ENCODE results near the gene AFG3L2.

AFG3L2 gene

GRCh38 chr18:12327510-12328178, 49.4 kb downstream of the AFG3L2 start:
- in situ Hi-C loops (cut with MboI; ENCODE audit: low sequenced_read_pairs) = no loop called here

DNA sequence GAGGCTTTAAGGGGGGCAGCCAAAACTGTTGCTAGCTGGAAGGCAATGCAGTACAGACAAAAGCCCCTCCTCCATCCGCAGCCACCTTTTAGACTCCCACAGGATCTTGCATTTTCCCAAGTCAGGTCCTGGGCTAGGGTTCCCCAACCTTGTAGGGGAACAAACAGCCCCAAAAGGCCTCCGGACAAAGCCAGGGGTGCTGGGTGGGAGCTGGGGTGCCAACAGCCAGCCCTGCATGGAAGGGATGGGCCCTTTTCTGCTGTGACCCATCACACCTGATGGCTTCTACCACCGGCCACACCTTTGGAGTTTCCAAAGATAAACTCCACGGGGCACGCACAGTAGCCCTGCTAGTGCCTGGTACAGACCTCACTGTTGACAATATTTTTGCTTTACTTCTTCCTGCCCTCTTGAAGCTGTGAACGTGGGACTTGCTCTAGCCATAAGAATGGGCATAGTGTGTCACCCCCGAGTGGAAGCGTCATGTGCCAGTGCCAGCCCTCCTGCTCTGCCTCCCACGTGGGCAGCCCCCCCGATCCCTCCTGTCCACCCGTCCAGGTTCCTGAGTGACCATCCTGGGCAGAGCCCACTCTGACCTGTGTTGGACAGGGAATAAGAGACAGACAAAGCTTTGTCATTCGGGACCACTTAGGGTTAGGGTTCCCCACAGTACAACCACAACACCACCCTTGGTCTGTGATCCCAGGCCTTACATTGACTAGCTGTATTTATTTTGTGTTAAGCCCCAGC, 50.1 kb downstream of the AFG3L2 start:
- in situ Hi-C loops (cut with MboI; ENCODE audit: low sequenced_read_pairs) = no loop called here

DNA sequence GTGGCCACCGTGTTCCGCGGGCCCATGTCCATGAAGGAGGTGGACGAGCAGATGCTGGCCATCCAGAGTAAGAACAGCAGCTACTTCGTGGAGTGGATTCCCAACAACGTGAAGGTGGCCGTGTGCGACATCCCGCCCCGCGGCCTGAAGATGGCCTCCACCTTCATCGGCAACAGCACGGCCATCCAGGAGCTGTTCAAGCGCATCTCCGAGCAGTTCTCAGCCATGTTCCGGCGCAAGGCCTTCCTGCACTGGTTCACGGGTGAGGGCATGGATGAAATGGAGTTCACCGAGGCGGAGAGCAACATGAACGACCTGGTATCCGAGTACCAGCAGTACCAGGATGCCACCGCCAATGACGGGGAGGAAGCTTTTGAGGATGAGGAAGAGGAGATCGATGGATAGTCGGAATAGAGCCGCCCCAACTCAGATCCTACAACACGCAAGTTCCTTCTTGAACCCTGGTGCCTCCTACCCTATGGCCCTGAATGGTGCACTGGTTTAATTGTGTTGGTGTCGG, 51.2 kb downstream of the AFG3L2 start:
- in situ Hi-C loops (cut with MboI; ENCODE audit: low sequenced_read_pairs) = no loop called here

DNA sequence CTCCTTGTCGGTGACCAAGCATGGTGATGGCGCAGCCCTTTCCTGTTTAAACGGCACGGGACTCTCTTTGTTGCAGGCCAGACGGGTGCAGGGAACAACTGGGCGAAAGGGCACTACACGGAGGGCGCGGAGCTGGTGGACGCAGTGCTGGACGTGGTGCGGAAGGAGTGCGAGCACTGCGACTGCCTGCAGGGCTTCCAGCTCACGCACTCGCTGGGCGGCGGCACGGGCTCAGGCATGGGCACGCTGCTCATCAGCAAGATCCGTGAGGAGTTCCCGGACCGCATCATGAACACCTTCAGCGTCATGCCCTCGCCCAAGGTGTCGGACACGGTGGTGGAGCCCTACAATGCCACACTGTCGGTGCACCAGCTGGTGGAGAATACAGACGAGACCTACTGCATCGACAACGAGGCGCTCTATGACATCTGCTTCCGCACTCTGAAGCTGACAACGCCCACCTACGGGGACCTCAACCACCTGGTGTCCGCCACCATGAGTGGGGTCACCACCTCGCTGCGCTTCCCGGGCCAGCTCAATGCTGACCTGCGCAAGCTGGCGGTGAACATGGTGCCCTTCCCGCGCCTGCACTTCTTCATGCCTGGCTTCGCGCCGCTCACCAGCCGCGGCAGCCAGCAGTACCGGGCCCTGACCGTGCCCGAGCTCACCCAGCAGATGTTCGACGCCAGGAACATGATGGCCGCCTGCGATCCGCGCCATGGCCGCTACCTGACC, 51.9 kb downstream of the AFG3L2 start:
- in situ Hi-C loops (cut with MboI; ENCODE audit: low sequenced_read_pairs) = no loop called here

DNA sequence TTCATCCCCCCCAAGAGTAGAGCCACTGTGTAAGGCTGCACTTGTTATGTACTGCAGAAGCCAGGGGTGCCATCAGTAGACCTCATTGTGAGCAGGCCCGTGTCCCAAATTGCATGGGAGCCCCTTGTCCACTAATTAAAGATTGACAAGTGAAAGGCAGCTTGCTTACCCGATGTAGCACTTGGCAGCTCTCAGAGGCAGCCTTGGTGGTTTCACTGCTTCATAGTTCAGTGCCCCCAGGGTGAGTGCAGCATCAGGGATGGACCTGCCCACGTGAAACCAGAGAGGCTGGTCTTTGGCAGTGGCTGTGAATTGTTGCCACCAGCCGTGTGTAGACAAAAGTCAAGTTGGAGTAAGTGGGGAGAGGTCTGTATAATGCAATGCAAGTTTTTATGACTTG, 55.7 kb downstream of the AFG3L2 start:
- in situ Hi-C loops (cut with MboI; ENCODE audit: low sequenced_read_pairs) = no loop called here

GRCh38 chr18:12318857-12319256, 58.2 kb downstream of the AFG3L2 start:
- in situ Hi-C loops (cut with MboI; ENCODE audit: low sequenced_read_pairs) = no loop called here

- in situ Hi-C loops (cut with MboI; ENCODE audit: low sequenced_read_pairs) = no loop called here
Observed at GRCh38 chr18:12318334-12318697, 58.7 kb downstream of the AFG3L2 start.

- in situ Hi-C loops (cut with MboI; ENCODE audit: low sequenced_read_pairs) = no loop called here
Observed at GRCh38 chr18:12317664-12318333, 59.2 kb downstream of the AFG3L2 start.

- in situ Hi-C loops (cut with MboI; ENCODE audit: low sequenced_read_pairs) = no loop called here
Observed at GRCh38 chr18:12315911-12316310, 61.1 kb downstream of the AFG3L2 start.

DNA sequence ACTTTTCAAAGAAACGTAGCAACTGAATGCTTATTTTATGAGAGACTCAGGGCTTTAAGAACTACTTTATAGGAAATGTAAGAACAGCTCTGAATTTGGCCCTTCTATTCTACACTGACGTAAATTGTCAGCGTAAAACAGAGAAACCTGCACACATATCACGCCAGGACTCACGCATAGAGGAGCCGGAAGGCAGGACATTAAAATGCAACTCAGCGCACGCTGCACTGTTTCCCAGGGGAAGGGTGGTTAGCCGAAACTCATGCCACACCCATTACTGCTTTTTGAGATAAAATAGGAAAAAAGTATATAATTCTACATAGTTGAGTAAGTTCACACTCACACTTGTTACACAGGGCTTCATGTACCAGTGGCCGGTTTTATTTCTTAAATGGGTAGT, 61.5 kb downstream of the AFG3L2 start:
- in situ Hi-C loops (cut with MboI; ENCODE audit: low sequenced_read_pairs) = no loop called here

- in situ Hi-C loops (cut with MboI; ENCODE audit: low sequenced_read_pairs) = no loop called here
Observed at GRCh38 chr18:12314591-12315305, 62.3 kb downstream of the AFG3L2 start.

DNA sequence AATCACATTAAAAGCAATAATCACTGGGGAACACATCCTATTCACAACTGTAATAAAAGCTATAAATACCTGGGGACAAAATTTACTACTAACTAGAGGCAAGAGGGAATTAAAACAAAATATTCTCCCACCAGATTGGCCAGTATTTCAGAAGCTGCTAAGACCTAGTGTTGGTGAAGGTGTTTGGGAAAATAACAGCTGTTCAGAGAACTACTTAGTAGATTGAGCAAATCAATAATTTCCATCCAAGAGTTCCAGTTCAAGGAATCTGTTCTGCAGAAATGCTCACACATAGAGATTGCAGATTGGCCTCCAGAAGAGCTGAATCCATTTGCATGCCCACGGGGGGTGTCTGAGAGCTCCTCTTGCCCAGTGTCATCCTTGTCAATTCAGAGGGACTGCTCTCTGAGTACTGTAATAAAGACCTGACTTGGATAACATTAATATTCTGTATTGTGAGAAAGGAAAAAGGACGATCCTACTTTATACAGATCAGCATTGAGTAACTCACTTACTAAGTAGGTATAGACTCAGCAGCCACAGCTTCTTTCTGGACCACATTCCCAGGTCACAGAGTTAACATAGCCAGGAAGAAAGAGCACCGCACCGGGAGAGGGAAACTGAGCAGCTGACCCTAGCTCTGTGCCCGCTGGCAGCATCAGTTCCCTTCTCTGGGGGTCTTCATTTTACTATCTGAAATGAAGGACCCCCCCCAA, 63.3 kb downstream of the AFG3L2 start:
- in situ Hi-C loops (cut with MboI; ENCODE audit: low sequenced_read_pairs) = no loop called here

GRCh38 chr18:12312976-12313375, 64.1 kb downstream of the AFG3L2 start:
- in situ Hi-C loops (cut with MboI; ENCODE audit: low sequenced_read_pairs) = no loop called here

DNA sequence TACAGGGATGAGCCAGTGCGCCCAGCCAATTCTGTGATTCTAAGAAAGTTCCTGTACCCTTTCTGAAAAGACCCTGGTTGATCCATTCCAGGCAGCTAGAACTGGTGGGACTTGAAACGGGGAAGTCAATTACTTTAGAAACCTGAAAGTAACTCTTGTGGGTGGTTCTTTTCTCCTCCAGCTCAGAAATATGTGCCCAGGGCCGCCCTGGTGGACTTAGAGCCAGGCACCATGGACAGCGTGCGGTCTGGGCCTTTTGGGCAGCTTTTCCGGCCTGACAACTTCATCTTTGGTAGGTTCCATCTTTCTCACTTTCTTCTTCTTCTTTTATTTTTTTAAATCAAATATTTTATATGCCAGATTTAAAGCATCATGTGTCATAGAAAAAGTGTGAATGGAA, 66.3 kb downstream of the AFG3L2 start:
- in situ Hi-C loops (cut with MboI; ENCODE audit: low sequenced_read_pairs) = no loop called here

- in situ Hi-C loops (cut with MboI; ENCODE audit: low sequenced_read_pairs) = no loop called here
Observed at GRCh38 chr18:12309683-12310198, 67.3 kb downstream of the AFG3L2 start.

- in situ Hi-C loops (cut with MboI; ENCODE audit: low sequenced_read_pairs) = no loop called here
Observed at GRCh38 chr18:12308386-12309100, 68.5 kb downstream of the AFG3L2 start.

- in situ Hi-C loops (cut with MboI; ENCODE audit: low sequenced_read_pairs) = no loop called here
Observed at GRCh38 chr18:12307701-12308385, 69.2 kb downstream of the AFG3L2 start, which contains the start of gene TUBB6. TUBB6 (plus strand) TSS chr18:12308241; CDS start chr18:12308293, 52 bp downstream.

Data from HL-60/S4 treated with phorbol 12-myristate 13-acetate at 8.2 ng/mL for 4 days and 3 days (cell line).